B cell (primary cell): Measurements from ENCODE around the gene KIAA1191. TPM values are rescaled to one million over a fixed set of nuclear protein-coding genes. Genes with fewer than 3 reads are reported as not detected.
"Not testable (repeated sequence)": the region's sequence is repeated elsewhere in the genome, so short reads cannot be mapped to it uniquely, and the experiment has no call there.

ENCODE experiments used
- ATAC-seq: fragments of 200-7000 bp; cut with Tn5 transposase; one replicate; pipeline ENCODE4 v1.10.0; 2021; ENCODE audit warnings: low read depth, mild to moderate bottlenecking, moderate number of reproducible peaks, moderate library complexity
- CTCF ChIA-PET: fragments of 350-600 bp; sonication (Branson Sonifier 250); formaldehyde crosslinking; loops from one replicate; lab custom pipeline; 2021; ENCODE audit warnings: antibody characterized with exemption, inconsistent platforms; lab: Charles Lee
- POLR2A ChIA-PET: fragments of 350-600 bp; sonication (Branson Sonifier 250); formaldehyde crosslinking; loops from one replicate; lab custom pipeline; 2021; ENCODE audit warnings: antibody characterized with exemption; lab: Charles Lee
- DNase-seq: peaks from one replicate; pipeline ENCODE4 v3.0.0; 2013
- H2AFZ ChIP-seq: 2 replicates; pipeline ENCODE4 v1.6.1; 2012; ENCODE audit warnings: mild to moderate bottlenecking, low read depth, low read length; ENCODE audit not compliant: insufficient read depth, poor library complexity, severe bottlenecking
- H3K27ac ChIP-seq, 2 donors: 1 replicate in 1 of 2; 2 replicates in 1 of 2; pipeline ENCODE4 v1.5.1; 2012 to 2013; ENCODE audit warnings: low read length in 2 of 2, mild to moderate bottlenecking in 2 of 2, moderate library complexity in 1 of 2
- H3K27me3 ChIP-seq, 4 experiments: fragments of 200-600 bp in 1 of 4; sonication (generic) in 1 of 4; replicated peaks in 1 of 4; 1 replicate in 2 of 4; 2 replicates in 2 of 4; pipeline versions ENCODE4 v1.6.1 to v1.7.0; 2013 to 2016; ENCODE audit warnings: low read length in 3 of 4, mild to moderate bottlenecking in 2 of 4, mixed read lengths in 1 of 4, moderate library complexity in 1 of 4; ENCODE audit not compliant: insufficient read depth in 4 of 4, control insufficient read depth in 3 of 4; ENCODE audit errors: control extremely low read depth in 1 of 4
- H3K36me3 ChIP-seq, 2 experiments: replicated peaks in 1 of 2; 1 replicate in 1 of 2; 2 replicates in 1 of 2; pipeline versions ENCODE4 v1.6.1 to v1.7.1; 2013; ENCODE audit warnings: low read length in 1 of 2; ENCODE audit not compliant: insufficient read depth in 2 of 2, control insufficient read depth in 1 of 2; ENCODE audit errors: control extremely low read depth in 1 of 2, extremely low read depth in 1 of 2
- H3K4me1 ChIP-seq, 2 donors: fragments of 200-600 bp in 1 of 2; sonication (generic) in 1 of 2; 1 replicate in 1 of 2; 2 replicates in 1 of 2; pipeline versions ENCODE4 v1.5.1 to v1.6.1; 2013 to 2017; ENCODE audit warnings: low read length in 2 of 2; ENCODE audit not compliant: control insufficient read depth in 2 of 2, insufficient read depth in 2 of 2
- H3K4me2 ChIP-seq: replicated peaks from 2 replicates; pipeline ENCODE3; 2012; ENCODE audit warnings: mild to moderate bottlenecking, low read depth, low read length; ENCODE audit not compliant: poor library complexity, severe bottlenecking
- H3K4me3 ChIP-seq, 5 experiments: fragments of 200-600 bp in 1 of 5; sonication (generic) in 1 of 5; 1 replicate in 3 of 5; 2 replicates in 2 of 5; pipeline versions ENCODE4 v1.5.1 to v1.7.0; 2011 to 2016; ENCODE audit warnings: low read length in 4 of 5, mild to moderate bottlenecking in 4 of 5, low read depth in 2 of 5, control low read depth in 1 of 5, moderate library complexity in 1 of 5; ENCODE audit not compliant: insufficient read depth in 1 of 5; ENCODE audit errors: control extremely low read depth in 1 of 5, extremely low read depth in 1 of 5
- H3K79me2 ChIP-seq: fragments of 200-600 bp; sonication (generic); one replicate; pipeline ENCODE4 v1.6.0; 2016; ENCODE audit warnings: low read length; ENCODE audit not compliant: control insufficient read depth, insufficient read depth
- H3K9ac ChIP-seq: fragments of 200-600 bp; sonication (generic); 2 replicates; pipeline ENCODE4 v1.6.1; 2017; ENCODE audit warnings: mild to moderate bottlenecking, low read length, moderate library complexity
- H3K9me3 ChIP-seq, 3 donors: one replicate each; pipeline versions ENCODE4 v1.6.1 to v1.7.1; 2013; ENCODE audit warnings: low read length in 2 of 3; ENCODE audit not compliant: control insufficient read depth in 2 of 3, insufficient read depth in 1 of 3; ENCODE audit errors: control extremely low read depth in 1 of 3
- H4K20me1 ChIP-seq: 2 replicates; pipeline ENCODE4 v1.6.0; 2012; ENCODE audit warnings: mild to moderate bottlenecking, low read length; ENCODE audit not compliant: insufficient read depth, control insufficient read depth, poor library complexity, severe bottlenecking
- H3K27ac Mint-ChIP-seq: one replicate; pipeline ENCODE4 v1.8.0; 2021; ENCODE audit warnings: mixed read lengths
- H3K27me3 Mint-ChIP-seq: one replicate; pipeline ENCODE4 v1.8.0; 2021; ENCODE audit warnings: mixed read lengths
- H3K4me1 Mint-ChIP-seq: one replicate; pipeline ENCODE4 v1.8.0; 2021; ENCODE audit warnings: mixed read lengths
- H3K4me3 Mint-ChIP-seq: one replicate; pipeline ENCODE4 v1.8.0; 2021; ENCODE audit warnings: mixed read lengths
- H3K9me3 Mint-ChIP-seq: one replicate; pipeline ENCODE4 v1.8.0; 2022; ENCODE audit warnings: mixed read lengths; ENCODE audit not compliant: insufficient read depth
- CTCF ChIP-seq: fragments of 200-600 bp; IDR thresholded peaks from one replicate; pipeline ENCODE4 v1.8.0; 2022; ENCODE audit warnings: antibody characterized with exemption, mild to moderate bottlenecking
- EZH2 ChIP-seq: IDR thresholded peaks from 2 replicates; pipeline ENCODE4 v1.6.1; 2012; ENCODE audit warnings: borderline replicate concordance, low read depth, mild to moderate bottlenecking, moderate library complexity, low read length; ENCODE audit not compliant: insufficient read depth, poor library complexity, severe bottlenecking
- WGBS: methylation state at CpG from one replicate; pipeline ENCODE4 v1.1.5; 2013; ENCODE audit warnings: missing lambda C conversion rate; ENCODE audit not compliant: insufficient coverage; 5-methylcytosine and 5-hydroxymethylcytosine counted together
- intact Hi-C: fragments of 100-400 bp; cut with micrococcal nuclease; formaldehyde crosslinking; loops from one replicate; pipeline ENCODE4 v1.10.0; 2022
- polyA plus RNA-seq: library from polyadenylated mRNA; depleted of rRNA; stranded (reverse); fragments of >200 nt; gene quantifications from 2 replicates; pipeline ENCODE4 v1.2.3, GENCODE V29; 2012
- total RNA-seq, 2 donors: library from RNA; stranded (reverse); fragments of 120-200 nt in 1 of 2; gene quantifications; 1 replicate in 1 of 2; 2 replicates in 1 of 2; pipeline versions ENCODE4 v1.2.3 to v1.2.4, GENCODE V29; 2013 to 2022

Gene KIAA1191
- total and polyA plus RNA-seq, 2 donors (not counting 1 experiment from before 2014, with no cell fraction given), result 61.2 to 82.9 TPM

- Mint-ChIP-seq H3K27me3 (no peaks in the 10 kb centered on the region), H3K9me3 (no peaks in the 10 kb centered on the region), H3K27ac (no peak overlapping the region), H3K4me3 (no peak overlapping the region), H3K4me1 (no peaks in the 10 kb centered on the region)
- Histone ChIP-seq H3K9me3 (no peaks in the 10 kb centered on the region), H3K27me3 (no peaks in the 10 kb centered on the region), H4K20me1 (peaks cover 8% of the 10 kb centered on the region), H3K4me1 (no peaks in the 10 kb centered on the region), H3K9ac (no peak overlapping the region), H3K27ac (no peak overlapping the region), H3K79me2 (peaks cover 3% of the 10 kb centered on the region), H3K36me3 (peaks cover 1 to 17% of the 10 kb centered on the region in 2 experiments), H2AFZ (no peak overlapping the region), H3K4me2 (no peak overlapping the region), H3K4me3 (no peak overlapping the region)
- ChIA-PET CTCF (no interaction called here), POLR2A (interaction anchor here (0.7 kb wide), 1 partner anchor 20 kb away, joined by 6 read pairs; the partner anchor contains the start of gene NOP16)
- TF ChIP-seq CTCF (no peak), EZH2 (no peak)
- no peak for DNase-seq
- ATAC-seq, result no peak
- WGBS, result 97% methylated on average over 5 of the region's 5 CpGs
- intact Hi-C loops, result no loop called here
Observed at GRCh38 chr5:176408590-176408989, 47.0 kb upstream of the KIAA1191 start.

GRCh38 chr5:176408252-176408573 lies 46.6 kb upstream of the KIAA1191 start:
- H3K27me3 Mint-ChIP-seq, H3K27ac Mint-ChIP-seq, H3K4me3 ChIP-seq, H4K20me1 ChIP-seq, H3K9me3 Mint-ChIP-seq, H3K9ac ChIP-seq, H3K27ac ChIP-seq, H3K27me3 ChIP-seq, ATAC-seq, DNase-seq, H3K9me3 ChIP-seq, intact Hi-C loops, POLR2A ChIA-PET, H2AFZ ChIP-seq, H3K4me1 Mint-ChIP-seq, H3K4me2 ChIP-seq, H3K4me1 ChIP-seq, H3K4me3 Mint-ChIP-seq, H3K79me2 ChIP-seq: not testable (repeated sequence)
- WGBS, result 100% methylated on average over 2 of the region's 10 CpGs
- CTCF ChIA-PET, result interaction anchor here (2.4 kb wide), 1 partner anchor 8 kb away, joined by 8 read pairs; the partner anchor contains the start of gene CLTB
- H3K36me3 ChIP-seq, result peaks cover 1 to 17% of the 10 kb centered on the region in 2 experiments
